HEK293 (cell line): ENCODE measurements around the gene TEX28.

Source experiments
- MYNN ChIP-seq: fragments of 450-650 bp; formaldehyde crosslinking; IDR thresholded peaks from 2 replicates; pipeline ENCODE4 v1.5.1; 2016; ENCODE audit warnings: missing biosample characterization, missing genetic modification characterization, borderline replicate concordance
- SP3 ChIP-seq: fragments of 450-650 bp; formaldehyde crosslinking; IDR thresholded peaks from 2 replicates; pipeline ENCODE4 v1.5.1; 2016; ENCODE audit warnings: missing biosample characterization, missing genetic modification characterization
- YY1 ChIP-seq: fragments of 450-650 bp; formaldehyde crosslinking; IDR thresholded peaks from 2 replicates; pipeline ENCODE4 v1.5.1; 2018; ENCODE audit warnings: missing biosample characterization, missing genetic modification characterization
- ZNF23 ChIP-seq: fragments of 450-650 bp; formaldehyde crosslinking; IDR thresholded peaks from 2 replicates; pipeline ENCODE4 v1.5.1; 2016; ENCODE audit warnings: missing biosample characterization, missing genetic modification characterization, borderline replicate concordance
- ZNF274 ChIP-seq, 2 experiments: fragments of 200-500 bp in 1 of 2; fragments of 450-650 bp in 1 of 2; sonication (Bioruptor generic) in 1 of 2; formaldehyde crosslinking in 1 of 2; IDR thresholded peaks; 2 replicates each; pipeline versions ENCODE4 v1.5.1 to v1.6.1; 2014 to 2016; ENCODE audit warnings: borderline replicate concordance in 1 of 2, inconsistent platforms in 1 of 2, low read length in 1 of 2, missing biosample characterization in 1 of 2, missing genetic modification characterization in 1 of 2
- ZNF501 ChIP-seq: fragments of 450-650 bp; formaldehyde crosslinking; IDR thresholded peaks from 2 replicates; pipeline ENCODE4 v1.5.1; 2016; ENCODE audit warnings: missing biosample characterization, missing genetic modification characterization
- ZNF596 ChIP-seq: fragments of 450-650 bp; IDR thresholded peaks from 2 replicates; pipeline ENCODE4 v1.5.0; 2018; ENCODE audit warnings: missing biosample characterization, mild to moderate bottlenecking, missing genetic modification characterization, moderate library complexity
- ZNF621 ChIP-seq: fragments of 450-650 bp; formaldehyde crosslinking; IDR thresholded peaks from 2 replicates; pipeline ENCODE4 v1.5.1; 2017; ENCODE audit warnings: missing biosample characterization, missing genetic modification characterization
- TF ChIP-seq, protein P1 (sequence below): fragments of 450-650 bp; formaldehyde crosslinking; IDR thresholded peaks from 2 replicates; pipeline ENCODE4 v1.5.1; 2016; ENCODE audit warnings: missing biosample characterization, missing genetic modification characterization
- TF ChIP-seq, protein P2 (sequence below): fragments of 450-650 bp; formaldehyde crosslinking; IDR thresholded peaks from 2 replicates; pipeline ENCODE4 v1.5.1; 2016; ENCODE audit warnings: missing biosample characterization, missing genetic modification characterization
- TF ChIP-seq, protein P3 (sequence below): fragments of 450-650 bp; formaldehyde crosslinking; IDR thresholded peaks from 2 replicates; pipeline ENCODE4 v1.5.1; 2016; ENCODE audit warnings: missing biosample characterization, missing genetic modification characterization
- TF ChIP-seq, protein P4 (sequence below): fragments of 450-650 bp; formaldehyde crosslinking; IDR thresholded peaks from 2 replicates; pipeline ENCODE4 v1.5.1; 2016; ENCODE audit warnings: missing biosample characterization, missing genetic modification characterization, low read depth

DNA sequence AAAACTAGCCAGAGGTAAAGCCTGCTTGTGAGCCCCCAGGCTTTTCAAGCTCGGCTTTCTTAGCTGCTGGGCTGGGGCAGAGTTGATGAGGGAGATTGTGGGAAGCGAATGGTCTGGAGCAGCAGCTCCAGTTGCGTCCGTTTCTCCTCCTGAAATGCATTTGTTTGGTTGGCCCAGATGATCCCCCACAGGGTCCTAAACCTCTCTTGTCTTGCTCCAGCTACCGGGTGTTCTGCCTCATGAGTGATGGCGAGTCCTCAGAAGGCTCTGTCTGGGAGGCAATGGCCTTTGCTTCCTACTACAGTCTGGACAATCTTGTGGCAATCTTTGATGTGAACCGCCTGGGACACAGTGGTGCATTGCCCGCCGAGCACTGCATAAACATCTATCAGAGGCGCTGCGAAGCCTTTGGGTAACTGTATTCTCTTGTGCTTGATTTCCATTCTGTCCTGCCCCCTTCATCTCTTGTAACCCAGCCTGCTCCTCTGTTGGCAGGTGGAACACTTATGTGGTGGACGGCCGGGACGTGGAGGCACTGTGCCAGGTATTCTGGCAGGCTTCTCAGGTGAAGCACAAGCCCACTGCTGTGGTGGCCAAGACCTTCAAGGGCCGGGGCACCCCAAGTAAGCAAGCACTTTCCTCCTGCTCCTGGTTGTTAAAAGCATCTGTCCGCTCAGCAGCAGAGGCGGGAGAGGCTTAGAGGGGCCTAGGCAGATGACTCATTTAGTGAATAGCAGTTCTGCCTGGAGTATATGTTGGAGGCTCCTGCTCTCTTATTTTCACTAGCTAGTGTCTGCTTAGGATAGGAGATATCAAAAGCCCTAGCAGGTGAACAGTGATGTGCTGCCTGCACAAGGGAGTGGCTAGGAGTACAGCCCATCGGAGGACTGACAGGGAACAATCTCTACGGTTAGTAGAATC, 16.0 kb upstream of the TEX28 start:
- TF ChIP-seq, protein P1, sequence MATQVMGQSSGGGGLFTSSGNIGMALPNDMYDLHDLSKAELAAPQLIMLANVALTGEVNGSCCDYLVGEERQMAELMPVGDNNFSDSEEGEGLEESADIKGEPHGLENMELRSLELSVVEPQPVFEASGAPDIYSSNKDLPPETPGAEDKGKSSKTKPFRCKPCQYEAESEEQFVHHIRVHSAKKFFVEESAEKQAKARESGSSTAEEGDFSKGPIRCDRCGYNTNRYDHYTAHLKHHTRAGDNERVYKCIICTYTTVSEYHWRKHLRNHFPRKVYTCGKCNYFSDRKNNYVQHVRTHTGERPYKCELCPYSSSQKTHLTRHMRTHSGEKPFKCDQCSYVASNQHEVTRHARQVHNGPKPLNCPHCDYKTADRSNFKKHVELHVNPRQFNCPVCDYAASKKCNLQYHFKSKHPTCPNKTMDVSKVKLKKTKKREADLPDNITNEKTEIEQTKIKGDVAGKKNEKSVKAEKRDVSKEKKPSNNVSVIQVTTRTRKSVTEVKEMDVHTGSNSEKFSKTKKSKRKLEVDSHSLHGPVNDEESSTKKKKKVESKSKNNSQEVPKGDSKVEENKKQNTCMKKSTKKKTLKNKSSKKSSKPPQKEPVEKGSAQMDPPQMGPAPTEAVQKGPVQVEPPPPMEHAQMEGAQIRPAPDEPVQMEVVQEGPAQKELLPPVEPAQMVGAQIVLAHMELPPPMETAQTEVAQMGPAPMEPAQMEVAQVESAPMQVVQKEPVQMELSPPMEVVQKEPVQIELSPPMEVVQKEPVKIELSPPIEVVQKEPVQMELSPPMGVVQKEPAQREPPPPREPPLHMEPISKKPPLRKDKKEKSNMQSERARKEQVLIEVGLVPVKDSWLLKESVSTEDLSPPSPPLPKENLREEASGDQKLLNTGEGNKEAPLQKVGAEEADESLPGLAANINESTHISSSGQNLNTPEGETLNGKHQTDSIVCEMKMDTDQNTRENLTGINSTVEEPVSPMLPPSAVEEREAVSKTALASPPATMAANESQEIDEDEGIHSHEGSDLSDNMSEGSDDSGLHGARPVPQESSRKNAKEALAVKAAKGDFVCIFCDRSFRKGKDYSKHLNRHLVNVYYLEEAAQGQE, result no peak
- TF ChIP-seq, protein P2, sequence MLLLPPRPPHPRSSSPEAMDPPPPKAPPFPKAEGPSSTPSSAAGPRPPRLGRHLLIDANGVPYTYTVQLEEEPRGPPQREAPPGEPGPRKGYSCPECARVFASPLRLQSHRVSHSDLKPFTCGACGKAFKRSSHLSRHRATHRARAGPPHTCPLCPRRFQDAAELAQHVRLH (tag by site-specific recombination), result no peak
- TF ChIP-seq ZNF596 (tag by site-specific recombination) (no peak), SP3 (tag by site-specific recombination) (no peak), YY1 (tag by site-specific recombination) (no peak), ZNF621 (tag by site-specific recombination) (no peak), MYNN (tag by site-specific recombination) (no peak), ZNF274 (IDR thresholded peaks at IDR 0.05; ENCODE audit: low read length) (no peak), ZNF274 (tag by site-specific recombination; IDR thresholded peaks at IDR 0.05; ENCODE audit: borderline replicate concordance) (no peak), ZNF23 (tag by site-specific recombination) (no peak), ZNF501 (tag by site-specific recombination) (no peak)
- TF ChIP-seq, protein P3, sequence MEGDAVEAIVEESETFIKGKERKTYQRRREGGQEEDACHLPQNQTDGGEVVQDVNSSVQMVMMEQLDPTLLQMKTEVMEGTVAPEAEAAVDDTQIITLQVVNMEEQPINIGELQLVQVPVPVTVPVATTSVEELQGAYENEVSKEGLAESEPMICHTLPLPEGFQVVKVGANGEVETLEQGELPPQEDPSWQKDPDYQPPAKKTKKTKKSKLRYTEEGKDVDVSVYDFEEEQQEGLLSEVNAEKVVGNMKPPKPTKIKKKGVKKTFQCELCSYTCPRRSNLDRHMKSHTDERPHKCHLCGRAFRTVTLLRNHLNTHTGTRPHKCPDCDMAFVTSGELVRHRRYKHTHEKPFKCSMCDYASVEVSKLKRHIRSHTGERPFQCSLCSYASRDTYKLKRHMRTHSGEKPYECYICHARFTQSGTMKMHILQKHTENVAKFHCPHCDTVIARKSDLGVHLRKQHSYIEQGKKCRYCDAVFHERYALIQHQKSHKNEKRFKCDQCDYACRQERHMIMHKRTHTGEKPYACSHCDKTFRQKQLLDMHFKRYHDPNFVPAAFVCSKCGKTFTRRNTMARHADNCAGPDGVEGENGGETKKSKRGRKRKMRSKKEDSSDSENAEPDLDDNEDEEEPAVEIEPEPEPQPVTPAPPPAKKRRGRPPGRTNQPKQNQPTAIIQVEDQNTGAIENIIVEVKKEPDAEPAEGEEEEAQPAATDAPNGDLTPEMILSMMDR (tag by site-specific recombination), result no peak
- TF ChIP-seq, protein P4, sequence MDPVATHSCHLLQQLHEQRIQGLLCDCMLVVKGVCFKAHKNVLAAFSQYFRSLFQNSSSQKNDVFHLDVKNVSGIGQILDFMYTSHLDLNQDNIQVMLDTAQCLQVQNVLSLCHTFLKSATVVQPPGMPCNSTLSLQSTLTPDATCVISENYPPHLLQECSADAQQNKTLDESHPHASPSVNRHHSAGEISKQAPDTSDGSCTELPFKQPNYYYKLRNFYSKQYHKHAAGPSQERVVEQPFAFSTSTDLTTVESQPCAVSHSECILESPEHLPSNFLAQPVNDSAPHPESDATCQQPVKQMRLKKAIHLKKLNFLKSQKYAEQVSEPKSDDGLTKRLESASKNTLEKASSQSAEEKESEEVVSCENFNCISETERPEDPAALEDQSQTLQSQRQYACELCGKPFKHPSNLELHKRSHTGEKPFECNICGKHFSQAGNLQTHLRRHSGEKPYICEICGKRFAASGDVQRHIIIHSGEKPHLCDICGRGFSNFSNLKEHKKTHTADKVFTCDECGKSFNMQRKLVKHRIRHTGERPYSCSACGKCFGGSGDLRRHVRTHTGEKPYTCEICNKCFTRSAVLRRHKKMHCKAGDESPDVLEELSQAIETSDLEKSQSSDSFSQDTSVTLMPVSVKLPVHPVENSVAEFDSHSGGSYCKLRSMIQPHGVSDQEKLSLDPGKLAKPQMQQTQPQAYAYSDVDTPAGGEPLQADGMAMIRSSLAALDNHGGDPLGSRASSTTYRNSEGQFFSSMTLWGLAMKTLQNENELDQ, result no peak
